B cell (primary cell): Measurements from ENCODE around the gene RNF26. TPM values are rescaled to one million over a fixed set of nuclear protein-coding genes. Genes with fewer than 3 reads are reported as not detected.

Experiments
- ATAC-seq: fragments of 200-7000 bp; cut with Tn5 transposase; one replicate; pipeline ENCODE4 v1.10.0; 2021; ENCODE audit warnings: low read depth, mild to moderate bottlenecking, moderate number of reproducible peaks, moderate library complexity
- CTCF ChIA-PET: fragments of 350-600 bp; sonication (Branson Sonifier 250); formaldehyde crosslinking; loops from one replicate; lab custom pipeline; 2021; ENCODE audit warnings: antibody characterized with exemption, inconsistent platforms; lab: Charles Lee
- POLR2A ChIA-PET: fragments of 350-600 bp; sonication (Branson Sonifier 250); formaldehyde crosslinking; loops from one replicate; lab custom pipeline; 2021; ENCODE audit warnings: antibody characterized with exemption; lab: Charles Lee
- DNase-seq: peaks from one replicate; pipeline ENCODE4 v3.0.0; 2013
- H2AFZ ChIP-seq: 2 replicates; pipeline ENCODE4 v1.6.1; 2012; ENCODE audit warnings: mild to moderate bottlenecking, low read depth, low read length; ENCODE audit not compliant: insufficient read depth, poor library complexity, severe bottlenecking
- H3K27ac ChIP-seq, 2 donors: 1 replicate in 1 of 2; 2 replicates in 1 of 2; pipeline ENCODE4 v1.5.1; 2012 to 2013; ENCODE audit warnings: low read length in 2 of 2, mild to moderate bottlenecking in 2 of 2, moderate library complexity in 1 of 2
- H3K27me3 ChIP-seq, 4 experiments: fragments of 200-600 bp in 1 of 4; sonication (generic) in 1 of 4; replicated peaks in 1 of 4; 1 replicate in 2 of 4; 2 replicates in 2 of 4; pipeline versions ENCODE4 v1.6.1 to v1.7.0; 2013 to 2016; ENCODE audit warnings: low read length in 3 of 4, mild to moderate bottlenecking in 2 of 4, mixed read lengths in 1 of 4, moderate library complexity in 1 of 4; ENCODE audit not compliant: insufficient read depth in 4 of 4, control insufficient read depth in 3 of 4; ENCODE audit errors: control extremely low read depth in 1 of 4
- H3K36me3 ChIP-seq, 2 experiments: replicated peaks in 1 of 2; 1 replicate in 1 of 2; 2 replicates in 1 of 2; pipeline versions ENCODE4 v1.6.1 to v1.7.1; 2013; ENCODE audit warnings: low read length in 1 of 2; ENCODE audit not compliant: insufficient read depth in 2 of 2, control insufficient read depth in 1 of 2; ENCODE audit errors: control extremely low read depth in 1 of 2, extremely low read depth in 1 of 2
- H3K4me1 ChIP-seq, 2 donors: fragments of 200-600 bp in 1 of 2; sonication (generic) in 1 of 2; 1 replicate in 1 of 2; 2 replicates in 1 of 2; pipeline versions ENCODE4 v1.5.1 to v1.6.1; 2013 to 2017; ENCODE audit warnings: low read length in 2 of 2; ENCODE audit not compliant: control insufficient read depth in 2 of 2, insufficient read depth in 2 of 2
- H3K4me2 ChIP-seq: replicated peaks from 2 replicates; pipeline ENCODE3; 2012; ENCODE audit warnings: mild to moderate bottlenecking, low read depth, low read length; ENCODE audit not compliant: poor library complexity, severe bottlenecking
- H3K4me3 ChIP-seq, 5 experiments: fragments of 200-600 bp in 1 of 5; sonication (generic) in 1 of 5; 1 replicate in 3 of 5; 2 replicates in 2 of 5; pipeline versions ENCODE4 v1.5.1 to v1.7.0; 2011 to 2016; ENCODE audit warnings: low read length in 4 of 5, mild to moderate bottlenecking in 4 of 5, low read depth in 2 of 5, control low read depth in 1 of 5, moderate library complexity in 1 of 5; ENCODE audit not compliant: insufficient read depth in 1 of 5; ENCODE audit errors: control extremely low read depth in 1 of 5, extremely low read depth in 1 of 5
- H3K79me2 ChIP-seq: fragments of 200-600 bp; sonication (generic); one replicate; pipeline ENCODE4 v1.6.0; 2016; ENCODE audit warnings: low read length; ENCODE audit not compliant: control insufficient read depth, insufficient read depth
- H3K9ac ChIP-seq: fragments of 200-600 bp; sonication (generic); 2 replicates; pipeline ENCODE4 v1.6.1; 2017; ENCODE audit warnings: mild to moderate bottlenecking, low read length, moderate library complexity
- H3K9me3 ChIP-seq, 3 donors: one replicate each; pipeline versions ENCODE4 v1.6.1 to v1.7.1; 2013; ENCODE audit warnings: low read length in 2 of 3; ENCODE audit not compliant: control insufficient read depth in 2 of 3, insufficient read depth in 1 of 3; ENCODE audit errors: control extremely low read depth in 1 of 3
- H4K20me1 ChIP-seq: 2 replicates; pipeline ENCODE4 v1.6.0; 2012; ENCODE audit warnings: mild to moderate bottlenecking, low read length; ENCODE audit not compliant: insufficient read depth, control insufficient read depth, poor library complexity, severe bottlenecking
- H3K27ac Mint-ChIP-seq: one replicate; pipeline ENCODE4 v1.8.0; 2021; ENCODE audit warnings: mixed read lengths
- H3K27me3 Mint-ChIP-seq: one replicate; pipeline ENCODE4 v1.8.0; 2021; ENCODE audit warnings: mixed read lengths
- H3K4me1 Mint-ChIP-seq: one replicate; pipeline ENCODE4 v1.8.0; 2021; ENCODE audit warnings: mixed read lengths
- H3K4me3 Mint-ChIP-seq: one replicate; pipeline ENCODE4 v1.8.0; 2021; ENCODE audit warnings: mixed read lengths
- H3K9me3 Mint-ChIP-seq: one replicate; pipeline ENCODE4 v1.8.0; 2022; ENCODE audit warnings: mixed read lengths; ENCODE audit not compliant: insufficient read depth
- EZH2 ChIP-seq: IDR thresholded peaks from 2 replicates; pipeline ENCODE4 v1.6.1; 2012; ENCODE audit warnings: borderline replicate concordance, low read depth, mild to moderate bottlenecking, moderate library complexity, low read length; ENCODE audit not compliant: insufficient read depth, poor library complexity, severe bottlenecking
- WGBS: methylation state at CpG from one replicate; pipeline ENCODE4 v1.1.5; 2013; ENCODE audit warnings: missing lambda C conversion rate; ENCODE audit not compliant: insufficient coverage; 5-methylcytosine and 5-hydroxymethylcytosine counted together
- intact Hi-C: fragments of 100-400 bp; cut with micrococcal nuclease; formaldehyde crosslinking; loops from one replicate; pipeline ENCODE4 v1.10.0; 2022
- polyA plus RNA-seq: library from polyadenylated mRNA; depleted of rRNA; stranded (reverse); fragments of >200 nt; gene quantifications from 2 replicates; pipeline ENCODE4 v1.2.3, GENCODE V29; 2012
- total RNA-seq, 2 donors: library from RNA; stranded (reverse); fragments of 120-200 nt in 1 of 2; gene quantifications; 1 replicate in 1 of 2; 2 replicates in 1 of 2; pipeline versions ENCODE4 v1.2.3 to v1.2.4, GENCODE V29; 2013 to 2022
- TF ChIP-seq, protein P1 (sequence below): fragments of 200-600 bp; IDR thresholded peaks from one replicate; pipeline ENCODE4 v1.8.0; 2022; ENCODE audit warnings: antibody characterized with exemption, mild to moderate bottlenecking

RNF26 gene
- total and polyA plus RNA-seq, 2 donors (not counting 1 experiment from before 2014, with no cell fraction given): 15.5 to 21.8 TPM

DNA sequence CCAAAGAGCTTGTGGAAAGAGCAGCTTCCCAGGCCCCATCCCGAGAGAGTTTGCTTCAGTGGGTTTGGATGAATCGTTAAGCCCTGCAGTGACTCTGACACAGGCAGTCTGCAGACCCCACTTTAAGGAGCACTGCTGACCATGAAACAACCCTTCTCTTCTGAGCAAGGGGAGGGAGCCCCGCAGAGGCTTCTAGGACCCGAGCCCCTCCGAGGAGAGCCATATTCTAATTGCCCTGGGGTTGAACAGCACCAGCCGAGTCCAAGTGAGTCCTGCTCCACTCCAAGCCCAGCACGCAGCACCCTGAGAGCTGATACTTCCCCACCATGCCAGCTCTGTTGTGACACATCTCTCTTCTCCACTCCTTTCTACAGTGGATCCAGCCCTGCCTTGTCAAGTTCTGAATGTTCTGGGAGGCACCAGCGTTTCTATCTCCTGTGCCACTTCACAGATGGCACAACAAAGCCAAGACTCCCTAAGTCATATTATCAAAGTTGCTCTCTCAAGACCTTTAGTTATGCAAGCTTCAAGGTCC, 36.8 kb downstream of the RNF26 start:
- intact Hi-C loops: no loop called here
- no peak overlapping the region for H3K4me2 ChIP-seq
- ChIA-PET CTCF (interaction anchor here (1.7 kb wide), 1 partner anchor 15 kb away, joined by 13 read pairs; no protein-coding TSS in a partner anchor), POLR2A (no interaction called here)
- no peaks in the 10 kb centered on the region for H3K79me2 ChIP-seq
- no peaks in the 10 kb centered on the region for H4K20me1 ChIP-seq
- no peak overlapping the region for H3K4me3 ChIP-seq
- no peaks in the 10 kb centered on the region for H3K36me3 ChIP-seq
- no peak overlapping the region for H3K9ac ChIP-seq
- Mint-ChIP-seq H3K4me1 (no peaks in the 10 kb centered on the region), H3K4me3 (no peak overlapping the region), H3K9me3 (no peaks in the 10 kb centered on the region), H3K27ac (no peak overlapping the region), H3K27me3 (peaks cover 41% of the 10 kb centered on the region)
- peaks cover 0 to 26% (median 6%) of the 10 kb centered on the region in 4 experiments for H3K27me3 ChIP-seq
- no peak overlapping the region for H2AFZ ChIP-seq
- TF ChIP-seq, protein P1, sequence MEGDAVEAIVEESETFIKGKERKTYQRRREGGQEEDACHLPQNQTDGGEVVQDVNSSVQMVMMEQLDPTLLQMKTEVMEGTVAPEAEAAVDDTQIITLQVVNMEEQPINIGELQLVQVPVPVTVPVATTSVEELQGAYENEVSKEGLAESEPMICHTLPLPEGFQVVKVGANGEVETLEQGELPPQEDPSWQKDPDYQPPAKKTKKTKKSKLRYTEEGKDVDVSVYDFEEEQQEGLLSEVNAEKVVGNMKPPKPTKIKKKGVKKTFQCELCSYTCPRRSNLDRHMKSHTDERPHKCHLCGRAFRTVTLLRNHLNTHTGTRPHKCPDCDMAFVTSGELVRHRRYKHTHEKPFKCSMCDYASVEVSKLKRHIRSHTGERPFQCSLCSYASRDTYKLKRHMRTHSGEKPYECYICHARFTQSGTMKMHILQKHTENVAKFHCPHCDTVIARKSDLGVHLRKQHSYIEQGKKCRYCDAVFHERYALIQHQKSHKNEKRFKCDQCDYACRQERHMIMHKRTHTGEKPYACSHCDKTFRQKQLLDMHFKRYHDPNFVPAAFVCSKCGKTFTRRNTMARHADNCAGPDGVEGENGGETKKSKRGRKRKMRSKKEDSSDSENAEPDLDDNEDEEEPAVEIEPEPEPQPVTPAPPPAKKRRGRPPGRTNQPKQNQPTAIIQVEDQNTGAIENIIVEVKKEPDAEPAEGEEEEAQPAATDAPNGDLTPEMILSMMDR: no peak
- no peak for TF ChIP-seq EZH2
- DNase-seq (no peak), ATAC-seq (no peak)
- no peaks in the 10 kb centered on the region for H3K4me1 ChIP-seq
- H3K9me3 ChIP-seq: no peaks in the 10 kb centered on the region
- H3K27ac ChIP-seq: no peak overlapping the region
- 91% methylated on average over 7 of the region's 8 CpGs for WGBS

DNA sequence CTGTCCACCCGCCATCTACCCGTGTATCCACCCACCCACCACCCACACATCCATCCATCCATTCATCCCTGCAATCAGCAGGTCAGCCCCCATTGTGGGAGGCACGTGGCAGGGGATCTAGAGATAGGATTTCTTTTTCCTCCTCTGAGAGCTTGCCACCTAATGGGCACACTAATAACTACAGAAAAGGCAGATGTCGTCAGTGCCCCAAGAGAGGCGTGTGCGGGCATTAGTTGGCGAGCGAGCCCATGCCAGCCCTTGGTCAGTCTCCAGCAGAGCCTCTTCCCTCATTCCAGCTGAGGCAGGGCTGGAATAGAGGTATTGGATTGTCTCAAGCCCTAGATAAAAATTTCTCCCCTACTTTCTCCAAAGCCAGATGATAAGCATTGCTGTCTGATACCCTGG, 37.5 kb downstream of the RNF26 start:
- 33% methylated on average over 2 of the region's 8 CpGs for WGBS
- ChIA-PET POLR2A (interaction anchor here (0.6 kb wide), 1 partner anchor 1030 kb away, joined by 3 read pairs; no protein-coding TSS in a partner anchor), CTCF (interaction anchor here (5.5 kb wide), 1 partner anchor 15 kb away, joined by 46 read pairs; no protein-coding TSS in a partner anchor)
- H3K4me1 ChIP-seq: no peaks in the 10 kb centered on the region
- H3K9me3 Mint-ChIP-seq: no peaks in the 10 kb centered on the region
- no peak for ATAC-seq
- no peak overlapping the region for H3K4me3 ChIP-seq
- H3K27ac Mint-ChIP-seq: no peak overlapping the region
- no peak overlapping the region for H3K4me2 ChIP-seq
- no peak overlapping the region for H2AFZ ChIP-seq
- H3K79me2 ChIP-seq: no peaks in the 10 kb centered on the region
- no peaks in the 10 kb centered on the region for H3K36me3 ChIP-seq
- no peak overlapping the region for H3K27ac ChIP-seq
- no peak overlapping the region for H3K9ac ChIP-seq
- H3K27me3 ChIP-seq: peaks cover 0 to 20% (median 5%) of the 10 kb centered on the region in 4 experiments
- no peaks in the 10 kb centered on the region for H4K20me1 ChIP-seq
- TF ChIP-seq, protein P1: peak; percentile 13
- TF ChIP-seq EZH2: no peak
- peaks cover 34% of the 10 kb centered on the region for H3K27me3 Mint-ChIP-seq
- H3K9me3 ChIP-seq: no peaks in the 10 kb centered on the region
- H3K4me1 Mint-ChIP-seq: no peaks in the 10 kb centered on the region
- intact Hi-C loops: no loop called here
- H3K4me3 Mint-ChIP-seq: no peak overlapping the region
- no peak for DNase-seq
